Progenitor cell of endocrine pancreas (in vitro differentiated cells): Measurements from ENCODE around the gene MYOCD. TPM values are rescaled to one million over a fixed set of nuclear protein-coding genes. Genes with fewer than 3 reads are reported as not detected.

Source experiments
- DNase-seq: peaks from one replicate; pipeline ENCODE4 v3.0.0; 2021; ENCODE audit warnings: low spot score; ENCODE audit not compliant: unreplicated experiment
- H3K27ac Mint-ChIP-seq: 2 replicates; pipeline ENCODE4 v1.8.0; 2021; ENCODE audit warnings: mild to moderate bottlenecking, moderate library complexity, mixed read lengths
- H3K27me3 Mint-ChIP-seq: 2 replicates; pipeline ENCODE4 v1.8.0; 2021; ENCODE audit warnings: mixed read lengths
- H3K36me3 Mint-ChIP-seq: 2 replicates; pipeline ENCODE4 v1.8.0; 2022; ENCODE audit warnings: mixed read lengths; ENCODE audit not compliant: insufficient read depth
- H3K4me1 Mint-ChIP-seq: 2 replicates; pipeline ENCODE4 v1.8.0; 2021; ENCODE audit warnings: low read depth, mixed read lengths
- H3K4me3 Mint-ChIP-seq: 2 replicates; pipeline ENCODE4 v1.8.0; 2021; ENCODE audit warnings: low read depth, mild to moderate bottlenecking, moderate library complexity, mixed read lengths
- H3K9me3 Mint-ChIP-seq: 2 replicates; pipeline ENCODE4 v1.8.0; 2021; ENCODE audit warnings: low read depth, mixed read lengths
- long read RNA-seq: library from polyadenylated mRNA; unstranded; transcript quantifications from one replicate; pipeline ENCODE4 v2.0.0, GENCODE V29; 2020
- total RNA-seq: library from RNA; stranded (reverse); gene quantifications from 2 replicates; pipeline ENCODE4 v1.2.1, GENCODE V29; 2021
- TF ChIP-seq, protein P1 (sequence below): fragments of 200-600 bp; sonication (generic); IDR thresholded peaks from one replicate; pipeline ENCODE4 v1.5.0; 2021; ENCODE audit warnings: antibody characterized with exemption, mild to moderate bottlenecking; ENCODE audit not compliant: unreplicated experiment

Gene MYOCD
- 11.6 and 19.2 TPM in 2 replicates for total RNA-seq
- long read RNA-seq, partial matches to known transcripts: 5 of 13 reads
- long read RNA-seq, other reads (novel, unspliced or antisense): 8 of 13 reads

- peak; percentile 40 for DNase-seq
- H3K27ac Mint-ChIP-seq: peak within 1 kb of the TSS; percentile 50
- H3K36me3 Mint-ChIP-seq: no peaks in the 10 kb centered on the region
- TF ChIP-seq, protein P1, sequence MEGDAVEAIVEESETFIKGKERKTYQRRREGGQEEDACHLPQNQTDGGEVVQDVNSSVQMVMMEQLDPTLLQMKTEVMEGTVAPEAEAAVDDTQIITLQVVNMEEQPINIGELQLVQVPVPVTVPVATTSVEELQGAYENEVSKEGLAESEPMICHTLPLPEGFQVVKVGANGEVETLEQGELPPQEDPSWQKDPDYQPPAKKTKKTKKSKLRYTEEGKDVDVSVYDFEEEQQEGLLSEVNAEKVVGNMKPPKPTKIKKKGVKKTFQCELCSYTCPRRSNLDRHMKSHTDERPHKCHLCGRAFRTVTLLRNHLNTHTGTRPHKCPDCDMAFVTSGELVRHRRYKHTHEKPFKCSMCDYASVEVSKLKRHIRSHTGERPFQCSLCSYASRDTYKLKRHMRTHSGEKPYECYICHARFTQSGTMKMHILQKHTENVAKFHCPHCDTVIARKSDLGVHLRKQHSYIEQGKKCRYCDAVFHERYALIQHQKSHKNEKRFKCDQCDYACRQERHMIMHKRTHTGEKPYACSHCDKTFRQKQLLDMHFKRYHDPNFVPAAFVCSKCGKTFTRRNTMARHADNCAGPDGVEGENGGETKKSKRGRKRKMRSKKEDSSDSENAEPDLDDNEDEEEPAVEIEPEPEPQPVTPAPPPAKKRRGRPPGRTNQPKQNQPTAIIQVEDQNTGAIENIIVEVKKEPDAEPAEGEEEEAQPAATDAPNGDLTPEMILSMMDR: no peak
- peaks cover 43% of the 10 kb centered on the region for H3K27me3 Mint-ChIP-seq
- H3K4me3 Mint-ChIP-seq: peak within 1 kb of the TSS; percentile 79
- peaks cover 11% of the 10 kb centered on the region for H3K4me1 Mint-ChIP-seq
- H3K9me3 Mint-ChIP-seq: no peaks in the 10 kb centered on the region
Measured at GRCh38 chr17:12665263-12666210, at the start of gene MYOCD. Gene MYOCD, plus strand, starts transcription at chr17:12665890. Its CDS starts 299 bp downstream, at chr17:12666189.

DNA sequence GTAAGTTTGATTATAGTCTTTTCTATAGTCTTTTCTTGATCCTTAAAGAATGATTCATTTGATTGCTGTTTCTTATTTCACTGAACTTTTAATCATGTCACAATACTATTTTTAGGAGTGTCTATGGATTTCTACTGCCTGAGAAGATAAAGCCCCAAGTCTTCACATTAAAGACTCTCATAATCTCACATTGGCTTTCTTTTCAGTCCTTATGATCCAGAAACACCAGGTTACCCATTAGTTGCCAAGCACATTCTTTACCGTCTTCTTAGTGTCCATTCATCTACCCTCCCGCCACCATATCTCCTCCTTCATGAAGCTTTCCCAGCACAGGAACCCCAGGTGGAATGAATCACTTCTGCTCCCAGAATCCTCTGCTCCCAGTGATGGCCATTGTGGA lies 49.5 kb upstream of the MYOCD start:
- Mint-ChIP-seq H3K27me3 (peaks cover 3% of the 10 kb centered on the region), H3K4me3 (no peak overlapping the region), H3K9me3 (no peaks in the 10 kb centered on the region)

GRCh38 chr17:12618557-12618956 lies 47.1 kb upstream of the MYOCD start:
- TF ChIP-seq, protein P1: no peak
- peaks cover 10% of the 10 kb centered on the region for H3K4me1 Mint-ChIP-seq
- no peak overlapping the region for H3K4me3 Mint-ChIP-seq
- H3K36me3 Mint-ChIP-seq: no peaks in the 10 kb centered on the region
- H3K27ac Mint-ChIP-seq: no peak overlapping the region
- peaks cover 11% of the 10 kb centered on the region for H3K27me3 Mint-ChIP-seq
- DNase-seq: no peak
- H3K9me3 Mint-ChIP-seq: no peaks in the 10 kb centered on the region

More for the DNA sequence above, 49.5 kb upstream of the MYOCD start:
- H3K27ac Mint-ChIP-seq: no peak overlapping the region
- DNase-seq: no peak
- H3K4me1 Mint-ChIP-seq: peaks cover 10% of the 10 kb centered on the region
- TF ChIP-seq, protein P1: no peak
- no peaks in the 10 kb centered on the region for H3K36me3 Mint-ChIP-seq

- no peak overlapping the region for H3K27ac Mint-ChIP-seq
- H3K27me3 Mint-ChIP-seq: peaks cover 11% of the 10 kb centered on the region
- TF ChIP-seq, protein P1: no peak
- H3K4me3 Mint-ChIP-seq: no peak overlapping the region
- no peak for DNase-seq
- H3K36me3 Mint-ChIP-seq: no peaks in the 10 kb centered on the region
- no peaks in the 10 kb centered on the region for H3K9me3 Mint-ChIP-seq
- peaks cover 3% of the 10 kb centered on the region for H3K4me1 Mint-ChIP-seq
Measured at GRCh38 chr17:12619459-12620199, 46.1 kb upstream of the MYOCD start.

- H3K27ac Mint-ChIP-seq: no peak overlapping the region
- no peak overlapping the region for H3K4me3 Mint-ChIP-seq
- DNase-seq: no peak
- peaks cover 11% of the 10 kb centered on the region for H3K27me3 Mint-ChIP-seq
- peaks cover 3% of the 10 kb centered on the region for H3K4me1 Mint-ChIP-seq
- no peaks in the 10 kb centered on the region for H3K36me3 Mint-ChIP-seq
- TF ChIP-seq, protein P1: no peak
- no peaks in the 10 kb centered on the region for H3K9me3 Mint-ChIP-seq
Measured at GRCh38 chr17:12620200-12620720, 45.4 kb upstream of the MYOCD start.
